ENCODE data around the gene COL11A2. TPM values are rescaled to one million over a fixed set of nuclear protein-coding genes. Genes with fewer than 3 reads are reported as not detected.

The COL11A2 gene
- total RNA-seq, 1 donor from 2014 or later = 0.53 TPM

GRCh38 chr6:33193619-33194018 is 1.4 kb upstream of the COL11A2 start:
- no peak for DNase-seq (ENCODE audit: extremely low read depth, low read depth, low spot score)

GRCh38 chr6:33192671-33193602 is 670 bp upstream of the COL11A2 start:
- DNase-seq (ENCODE audit: extremely low read depth, low read depth, low spot score) = no peak

- DNase-seq (ENCODE audit: extremely low read depth, low read depth, low spot score) = no peak
These were observed 723 bp downstream of the COL11A2 start for GRCh38 chr6:33191383-33192104.

GRCh38 chr6:33190504-33191107 is 1.7 kb downstream of the COL11A2 start:
- DNase-seq (ENCODE audit: extremely low read depth, low read depth, low spot score) = no peak

GRCh38 chr6:33189625-33190448 is 2.4 kb downstream of the COL11A2 start:
- no peak for DNase-seq (ENCODE audit: extremely low read depth, low read depth, low spot score)

- DNase-seq (ENCODE audit: extremely low read depth, low read depth, low spot score) = no peak
These were observed 3.1 kb downstream of the COL11A2 start for GRCh38 chr6:33189164-33189563.

GRCh38 chr6:33187809-33188208 is 4.5 kb downstream of the COL11A2 start:
- DNase-seq (ENCODE audit: extremely low read depth, low read depth, low spot score) = no peak

GRCh38 chr6:33185654-33186187 is 6.5 kb downstream of the COL11A2 start:
- no peak for DNase-seq (ENCODE audit: extremely low read depth, low read depth, low spot score)

GRCh38 chr6:33185190-33185589 is 7.1 kb downstream of the COL11A2 start:
- no peak for DNase-seq (ENCODE audit: extremely low read depth, low read depth, low spot score)

- DNase-seq (ENCODE audit: extremely low read depth, low read depth, low spot score) = no peak
These were observed 9.1 kb downstream of the COL11A2 start for GRCh38 chr6:33183071-33183683.

GRCh38 chr6:33181141-33181540 is 11.1 kb downstream of the COL11A2 start:
- no peak for DNase-seq (ENCODE audit: extremely low read depth, low read depth, low spot score)

- DNase-seq (ENCODE audit: extremely low read depth, low read depth, low spot score) = no peak
These were observed 13.4 kb downstream of the COL11A2 start for GRCh38 chr6:33178755-33179475.

GRCh38 chr6:33177552-33178446 is 14.5 kb downstream of the COL11A2 start:
- no peak for DNase-seq (ENCODE audit: extremely low read depth, low read depth, low spot score)

GRCh38 chr6:33176906-33177305 is 15.4 kb downstream of the COL11A2 start:
- DNase-seq (ENCODE audit: extremely low read depth, low read depth, low spot score) = no peak

- DNase-seq (ENCODE audit: extremely low read depth, low read depth, low spot score) = no peak
These were observed 16.7 kb downstream of the COL11A2 start for GRCh38 chr6:33175436-33176069.

- DNase-seq (ENCODE audit: extremely low read depth, low read depth, low spot score) = no peak
These were observed 17.5 kb downstream of the COL11A2 start for GRCh38 chr6:33174784-33175183.

GRCh38 chr6:33173535-33174180 is 18.6 kb downstream of the COL11A2 start:
- DNase-seq (ENCODE audit: extremely low read depth, low read depth, low spot score) = no peak
